CD4-positive, alpha-beta T cell treated with Interleukin-17A for 1 hour (primary cell): ENCODE data around the gene SLC44A4.
"Not testable (repeated sequence)": the region's sequence is repeated elsewhere in the genome, so short reads cannot be mapped to it uniquely, and the experiment has no call there.

Experiments used
- DNase-seq: peaks from one replicate; pipeline ENCODE4 v3.0.0-alpha.2; 2020

SLC44A4 gene

DNA sequence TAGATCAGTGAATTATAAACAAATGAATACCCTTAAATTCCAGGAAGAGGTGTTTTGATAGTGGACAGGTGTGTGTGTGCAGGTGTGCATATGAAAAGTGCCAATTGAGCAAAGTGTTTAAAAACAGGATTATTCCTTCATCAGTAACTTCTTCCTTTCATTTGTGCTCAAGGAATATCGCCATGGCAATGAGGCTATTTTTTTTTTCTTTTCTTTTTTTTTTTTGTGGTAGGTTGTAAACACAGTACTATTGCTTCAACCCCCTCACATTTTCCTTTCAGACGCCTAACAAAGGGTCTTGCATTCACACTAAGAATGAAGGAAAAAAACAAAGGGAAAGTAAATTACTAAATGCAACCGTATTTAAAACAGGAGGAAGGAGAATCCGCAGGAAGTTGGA is 53.2 kb downstream of the SLC44A4 start:
- no peak for DNase-seq

DNA sequence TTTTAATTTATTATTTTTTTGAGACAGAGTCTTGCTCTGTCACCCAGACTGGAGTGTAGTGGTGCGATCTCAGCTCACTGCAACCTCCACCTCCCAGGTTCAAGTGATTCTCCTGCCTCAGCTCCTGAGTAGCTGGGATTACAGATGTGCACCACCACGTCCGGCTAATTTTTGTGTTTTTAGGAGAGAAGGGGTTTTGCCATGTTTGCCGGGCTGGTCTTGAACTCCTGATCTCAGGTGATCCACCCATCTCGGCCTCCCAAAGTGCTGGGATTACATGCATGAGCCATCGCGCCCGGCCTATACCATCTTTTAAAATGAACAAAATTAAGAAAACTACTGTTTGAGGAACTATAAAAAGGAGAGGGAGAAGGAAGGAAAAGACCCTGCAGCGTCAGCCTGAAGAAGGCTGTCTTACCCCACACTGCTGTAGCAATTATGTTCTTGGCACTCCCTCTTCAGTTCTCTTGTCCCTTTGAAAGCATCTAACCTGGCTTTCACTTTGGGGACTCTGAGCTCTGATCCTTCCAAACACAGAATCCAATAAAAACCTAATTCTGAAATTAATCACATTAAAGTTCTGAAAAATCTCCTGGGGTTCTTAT is 55.1 kb downstream of the SLC44A4 start:
- DNase-seq = not testable (repeated sequence)

DNA sequence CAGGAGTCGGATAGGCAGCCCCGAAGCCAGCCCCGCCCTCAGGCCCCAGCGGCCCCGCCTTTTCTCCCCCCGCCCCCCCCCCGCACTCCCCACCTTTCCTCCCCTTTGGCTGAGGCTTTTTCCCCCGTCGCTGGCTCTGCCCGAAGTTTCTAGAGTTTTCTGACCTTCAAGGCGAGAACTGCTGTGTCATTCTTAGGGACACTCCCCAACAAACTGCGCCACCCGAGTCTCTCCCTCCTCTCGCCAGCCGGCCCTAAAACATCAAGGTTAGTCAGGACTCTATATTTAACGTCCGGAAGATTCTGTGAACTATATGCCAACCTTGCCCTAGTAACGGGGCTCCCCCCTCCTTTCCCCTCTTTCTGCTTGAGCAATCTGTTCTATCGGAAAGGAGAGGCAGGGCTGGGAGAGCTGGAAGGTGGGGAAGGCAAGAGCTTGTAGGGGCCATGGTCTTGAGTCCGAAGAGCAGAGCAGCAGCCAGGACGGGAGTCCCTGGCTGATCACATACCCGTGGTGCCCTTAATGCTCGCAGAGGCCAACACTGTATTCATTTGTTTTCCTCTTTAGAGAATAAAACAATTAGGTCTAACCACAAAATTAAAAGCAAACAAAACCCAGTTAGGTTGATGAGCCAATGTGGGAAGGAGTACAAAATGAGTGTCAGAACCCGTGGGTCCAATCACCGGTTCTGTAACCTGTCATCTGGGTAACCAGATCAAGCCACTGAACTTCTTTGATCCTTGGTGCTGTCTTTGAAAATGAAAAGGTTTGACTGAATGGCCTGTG is 56.6 kb downstream of the SLC44A4 start:
- peak; percentile 82 for DNase-seq

DNA sequence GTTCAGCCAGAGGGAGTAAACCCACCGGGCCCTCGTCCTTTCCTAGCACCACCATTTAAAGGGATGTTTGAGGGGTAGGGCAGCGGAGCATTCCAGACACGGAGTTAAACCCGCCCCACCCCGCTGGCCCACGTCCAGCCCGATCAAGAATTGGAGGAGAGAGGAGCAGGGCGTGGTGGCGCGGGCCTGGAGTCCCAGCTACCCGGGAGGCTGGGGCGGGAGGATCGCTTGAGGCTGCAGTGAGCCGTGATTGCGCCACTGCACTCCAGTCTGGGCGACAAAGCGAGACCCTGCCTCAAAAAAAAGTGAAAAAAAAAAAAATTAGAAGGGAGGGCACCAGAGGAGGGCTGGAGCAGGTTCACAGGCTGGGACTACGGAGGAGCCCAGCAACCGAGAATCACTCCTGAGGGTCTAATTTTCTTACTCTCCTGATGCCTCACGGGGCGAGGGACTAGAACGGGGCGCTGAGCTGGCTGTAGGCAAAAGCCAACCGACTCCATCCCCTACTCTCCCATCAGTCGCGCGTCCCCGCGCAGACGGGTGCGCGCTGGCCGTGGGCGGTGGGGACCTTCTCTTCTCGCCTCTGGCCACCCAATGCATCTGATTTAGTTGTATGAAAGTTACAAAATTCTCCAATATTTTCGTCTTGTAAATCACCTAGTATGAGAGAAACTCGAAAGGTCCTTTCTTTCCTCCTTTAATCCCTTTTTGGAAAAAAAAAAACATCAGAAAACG is 57.3 kb downstream of the SLC44A4 start:
- no peak for DNase-seq

DNA sequence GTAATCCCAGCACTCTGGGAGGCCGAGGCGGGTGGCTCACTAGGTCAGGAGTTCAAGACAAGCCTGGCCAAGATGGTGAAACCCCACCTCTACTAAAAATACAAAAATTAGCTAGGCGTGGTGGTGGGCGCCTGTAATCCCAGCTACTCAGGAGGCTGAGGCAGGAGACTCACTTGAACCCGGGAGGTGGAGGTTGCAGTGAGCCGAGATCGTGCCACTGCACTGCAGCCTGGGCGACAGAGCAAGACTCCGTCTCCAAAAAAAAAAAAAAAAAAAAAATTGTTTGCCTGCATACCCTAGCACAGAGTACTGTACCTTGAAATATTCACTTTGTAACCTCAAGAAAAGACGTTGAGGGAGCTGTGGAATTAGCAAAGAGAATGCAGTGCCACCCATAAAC is 58.4 kb downstream of the SLC44A4 start:
- DNase-seq = not testable (repeated sequence)

DNA sequence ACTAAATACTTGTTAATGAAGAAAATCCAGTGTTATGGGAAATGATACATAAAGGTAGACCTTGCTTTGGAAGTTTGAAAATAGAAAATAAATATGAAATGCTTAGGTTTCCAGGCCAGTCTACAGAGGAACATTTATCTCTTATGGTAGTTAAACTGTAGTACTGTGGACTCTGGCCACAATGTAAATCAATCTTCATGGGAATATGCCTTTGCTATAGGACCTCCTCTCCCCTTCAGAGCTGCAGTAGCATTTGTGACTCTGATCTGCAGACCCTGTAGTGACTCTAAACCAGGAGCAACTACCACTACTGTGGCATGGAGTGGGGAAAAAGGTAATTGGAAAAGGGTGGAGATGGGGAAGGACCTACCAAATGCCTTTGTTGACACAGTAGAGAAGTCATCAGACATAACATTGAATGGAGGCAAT is 58.9 kb downstream of the SLC44A4 start:
- DNase-seq = no peak

DNA sequence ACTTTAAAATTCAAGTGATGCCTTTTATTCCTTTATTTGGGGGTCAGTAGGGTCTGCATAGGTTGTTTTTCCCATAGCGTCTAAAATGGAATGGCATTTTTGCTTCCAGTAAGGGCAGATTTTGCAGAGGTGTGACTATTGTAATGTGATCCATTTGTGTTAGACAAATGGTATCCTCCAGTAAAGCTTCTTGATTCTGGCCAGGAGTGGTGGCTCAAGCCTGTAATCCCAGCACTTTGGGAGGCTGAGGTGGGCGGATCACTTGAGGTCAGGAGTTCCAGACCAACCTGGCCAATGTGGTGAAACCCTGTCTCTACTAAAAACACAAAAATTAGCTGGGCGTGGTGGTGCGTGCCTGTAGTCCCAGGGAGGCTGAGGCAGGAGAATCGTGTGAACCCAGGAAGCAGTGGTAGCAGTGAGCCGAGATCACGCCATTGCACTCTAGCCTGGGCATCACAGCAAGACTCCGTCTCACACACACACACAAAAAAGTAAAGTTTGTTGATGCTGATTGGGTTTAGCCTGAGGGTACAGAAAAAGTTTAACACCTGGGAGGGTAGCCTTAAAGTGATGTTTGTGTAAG is 60.8 kb downstream of the SLC44A4 start:
- peak; percentile 34 for DNase-seq

DNA sequence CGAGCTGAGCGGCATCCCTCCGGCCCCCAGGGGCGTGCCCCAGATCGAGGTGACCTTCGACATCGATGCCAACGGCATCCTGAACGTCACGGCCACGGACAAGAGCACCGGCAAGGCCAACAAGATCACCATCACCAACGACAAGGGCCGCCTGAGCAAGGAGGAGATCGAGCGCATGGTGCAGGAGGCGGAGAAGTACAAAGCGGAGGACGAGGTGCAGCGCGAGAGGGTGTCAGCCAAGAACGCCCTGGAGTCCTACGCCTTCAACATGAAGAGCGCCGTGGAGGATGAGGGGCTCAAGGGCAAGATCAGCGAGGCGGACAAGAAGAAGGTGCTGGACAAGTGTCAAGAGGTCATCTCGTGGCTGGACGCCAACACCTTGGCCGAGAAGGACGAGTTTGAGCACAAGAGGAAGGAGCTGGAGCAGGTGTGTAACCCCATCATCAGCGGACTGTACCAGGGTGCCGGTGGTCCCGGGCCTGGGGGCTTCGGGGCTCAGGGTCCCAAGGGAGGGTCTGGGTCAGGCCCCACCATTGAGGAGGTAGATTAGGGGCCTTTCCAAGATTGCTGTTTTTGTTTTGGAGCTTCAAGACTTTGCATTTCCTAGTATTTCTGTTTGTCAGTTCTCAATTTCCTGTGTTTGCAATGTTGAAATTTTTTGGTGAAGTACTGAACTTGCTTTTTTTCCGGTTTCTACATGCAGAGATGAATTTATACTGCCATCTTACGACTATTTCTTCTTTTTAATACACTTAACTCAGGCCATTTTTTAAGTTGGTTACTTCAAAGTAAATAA is 61.5 kb downstream of the SLC44A4 start:
- peak; percentile 69 for DNase-seq

DNA sequence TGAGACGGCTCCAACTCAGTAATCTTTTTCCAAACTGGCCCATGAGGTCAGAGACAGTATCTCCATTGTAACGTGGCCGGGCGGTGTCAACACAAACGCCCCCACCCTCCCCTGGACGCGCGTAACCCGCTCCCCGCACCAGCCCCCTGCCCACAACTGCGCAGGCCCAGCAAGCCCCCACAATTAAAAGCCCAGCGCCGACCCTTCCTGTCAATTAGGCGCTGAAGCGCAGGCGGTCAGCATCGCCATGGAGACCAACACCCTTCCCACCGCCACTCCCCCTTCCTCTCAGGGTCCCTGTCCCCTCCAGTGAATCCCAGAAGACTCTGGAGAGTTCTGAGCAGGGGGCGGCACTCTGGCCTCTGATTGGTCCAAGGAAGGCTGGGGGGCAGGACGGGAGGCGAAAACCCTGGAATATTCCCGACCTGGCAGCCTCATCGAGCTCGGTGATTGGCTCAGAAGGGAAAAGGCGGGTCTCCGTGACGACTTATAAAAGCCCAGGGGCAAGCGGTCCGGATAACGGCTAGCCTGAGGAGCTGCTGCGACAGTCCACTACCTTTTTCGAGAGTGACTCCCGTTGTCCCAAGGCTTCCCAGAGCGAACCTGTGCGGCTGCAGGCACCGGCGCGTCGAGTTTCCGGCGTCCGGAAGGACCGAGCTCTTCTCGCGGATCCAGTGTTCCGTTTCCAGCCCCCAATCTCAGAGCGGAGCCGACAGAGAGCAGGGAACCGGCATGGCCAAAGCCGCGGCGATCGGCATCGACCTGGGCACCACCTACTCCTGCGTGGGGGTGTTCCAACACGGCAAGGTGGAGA is 63.6 kb downstream of the SLC44A4 start, which contains the start of the genes HSPA1A and HSPA1L:
HSPA1A (plus strand) TSS at position 519 of the 814 bp plus-strand sequence; CDS start at position 733, 214 bp downstream.
HSPA1L (minus strand) TSS at position 259 of the 814 bp plus-strand sequence. CDS start 3,311 bp downstream, outside the sequence.
- DNase-seq = peak; percentile 87

DNA sequence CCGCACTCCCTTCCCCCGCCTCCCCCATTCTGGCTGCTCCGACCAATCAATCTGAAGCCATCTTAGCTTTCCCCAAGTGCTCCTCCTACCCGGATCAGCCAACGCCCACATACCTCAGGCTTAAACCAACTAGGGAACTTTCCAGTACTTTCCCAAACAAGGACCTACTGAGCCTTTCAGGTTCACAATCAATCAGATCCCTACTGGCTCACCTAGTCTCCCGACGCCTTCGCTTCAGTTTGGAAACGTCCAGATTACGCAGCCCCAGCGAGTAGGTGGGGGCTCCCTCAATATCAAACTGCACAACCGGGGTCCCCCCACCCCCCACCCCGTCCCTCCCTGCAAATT is 64.1 kb downstream of the SLC44A4 start:
- peak; percentile 80 for DNase-seq

DNA sequence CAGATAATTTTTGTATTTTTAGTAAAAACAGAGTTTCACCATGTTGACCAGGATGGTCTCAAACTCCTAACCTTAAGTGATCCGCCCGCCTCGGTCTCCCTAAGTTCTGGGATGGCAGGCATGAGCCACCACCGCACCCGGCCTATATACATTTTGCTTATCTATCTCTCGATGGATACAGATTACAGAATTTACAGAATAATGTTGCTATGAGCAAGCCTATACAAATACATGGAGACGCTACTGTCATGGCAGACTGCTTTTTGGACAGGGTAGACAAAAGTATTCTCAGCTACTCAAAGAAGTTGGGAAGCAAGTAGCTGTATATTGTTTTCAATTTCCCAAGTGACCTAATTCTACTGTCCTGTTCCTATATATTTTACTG is 65.3 kb downstream of the SLC44A4 start:
- DNase-seq = no peak
